IMR-90 (cell line): Measurements from ENCODE around the gene CPOX. TPM values are rescaled to one million over a fixed set of nuclear protein-coding genes. Genes with fewer than 3 reads are reported as not detected.

Experiments used
- ATAC-seq: fragments of 200-7000 bp; cut with Tn5 transposase; 2 replicates; pipeline ENCODE4 v1.9.1; 2020; ENCODE audit warnings: low read depth, mild to moderate bottlenecking, moderate library complexity
- BruUV-seq: library from RNA; stranded (reverse); fragments of 400-500 nt; replicated peaks from 2 replicates; lab custom pipeline; 2021; lab: Mats Ljungman, UMichigan
- CTCF ChIA-PET: fragments of 300-600 bp; formaldehyde crosslinking; extraction: SDS; loops from one replicate; lab custom pipeline; 2021; ENCODE audit warnings: antibody characterized with exemption; lab: Yijun Ruan, JAX
- POLR2A ChIA-PET: fragments of 300-600 bp; sonication (Branson Sonifier 250); formaldehyde crosslinking; loops from one replicate; lab custom pipeline; 2022; ENCODE audit warnings: antibody characterized with exemption; ENCODE audit not compliant: unreplicated experiment; lab: Charles Lee
- DNase-seq: peaks from one replicate; pipeline ENCODE4 v3.0.0; 2013
- H2AFZ ChIP-seq: replicated peaks from 2 replicates; pipeline ENCODE3; 2013; ENCODE audit warnings: low read length, mild to moderate bottlenecking; ENCODE audit not compliant: poor library complexity
- H2AK5ac ChIP-seq: 2 replicates; pipeline ENCODE4 v1.6.1; 2013; ENCODE audit warnings: low read depth, low read length, inconsistent platforms
- H2AK9ac ChIP-seq: replicated peaks from 2 replicates; pipeline ENCODE3; 2013; ENCODE audit warnings: mild to moderate bottlenecking, low read depth, low read length, moderate library complexity; ENCODE audit not compliant: poor library complexity
- H2BK120ac ChIP-seq: 2 replicates; pipeline ENCODE4 v1.6.1; 2013; ENCODE audit warnings: low read depth, low read length, inconsistent platforms
- H2BK15ac ChIP-seq: 3 replicates; pipeline ENCODE4 v1.6.1; 2013; ENCODE audit warnings: low read depth, low read length, inconsistent platforms
- H2BK20ac ChIP-seq: 2 replicates; pipeline ENCODE4 v1.6.1; 2013; ENCODE audit warnings: low read depth, mild to moderate bottlenecking, inconsistent platforms, low read length, moderate library complexity
- H2BK5ac ChIP-seq: 2 replicates; pipeline ENCODE4 v1.6.1; 2013; ENCODE audit warnings: mild to moderate bottlenecking, low read depth, low read length, inconsistent platforms; ENCODE audit not compliant: poor library complexity, severe bottlenecking
- H3K14ac ChIP-seq: replicated peaks from 2 replicates; pipeline ENCODE4 v1.6.1; 2013; ENCODE audit warnings: low read depth, low read length, inconsistent platforms
- H3K18ac ChIP-seq: 2 replicates; pipeline ENCODE4 v1.6.1; 2013; ENCODE audit warnings: low read depth, low read length, control low read depth
- H3K23ac ChIP-seq: 2 replicates; pipeline ENCODE4 v1.6.1; 2013; ENCODE audit warnings: low read depth, low read length, inconsistent platforms
- H3K27ac ChIP-seq: 2 replicates; pipeline ENCODE4 v1.5.1; 2013; ENCODE audit warnings: mild to moderate bottlenecking, control low read depth, low read length; ENCODE audit not compliant: insufficient read depth
- H3K27me3 ChIP-seq: 2 replicates; pipeline ENCODE4 v1.6.1; 2013; ENCODE audit warnings: low read length; ENCODE audit not compliant: control insufficient read depth, insufficient read depth
- H3K36me3 ChIP-seq: 2 replicates; pipeline ENCODE4 v1.6.1; 2013; ENCODE audit warnings: low read length, mixed read lengths; ENCODE audit not compliant: control insufficient read depth, insufficient read depth
- H3K4ac ChIP-seq: 2 replicates; pipeline ENCODE4 v1.6.1; 2013; ENCODE audit warnings: low read depth, low read length, inconsistent platforms
- H3K4me1 ChIP-seq: 2 replicates; pipeline ENCODE4 v1.6.1; 2013; ENCODE audit warnings: low read length, mixed read lengths; ENCODE audit not compliant: control insufficient read depth, insufficient read depth
- H3K4me2 ChIP-seq: 2 replicates; pipeline ENCODE4 v1.6.1; 2013; ENCODE audit warnings: low read depth, mild to moderate bottlenecking, control low read depth, low read length, moderate library complexity
- H3K4me3 ChIP-seq: 2 replicates; pipeline ENCODE4 v1.5.1; 2013; ENCODE audit warnings: low read depth, mild to moderate bottlenecking, control low read depth, low read length, moderate library complexity; ENCODE audit not compliant: insufficient read depth
- H3K56ac ChIP-seq: 2 replicates; pipeline ENCODE4 v1.6.1; 2013; ENCODE audit warnings: low read length, inconsistent platforms; ENCODE audit not compliant: insufficient read depth; ENCODE audit errors: extremely low read depth
- H3K79me1 ChIP-seq, 2 experiments: 2 replicates each; pipeline ENCODE4 v1.6.1; 2013; ENCODE audit warnings: low read length in 2 of 2, inconsistent platforms in 1 of 2, low read depth in 1 of 2
- H3K9ac ChIP-seq: 2 replicates; pipeline ENCODE4 v1.6.1; 2013; ENCODE audit warnings: low read depth, low read length, control low read depth
- H3K9me1 ChIP-seq: 2 replicates; pipeline ENCODE4 v1.6.1; 2013; ENCODE audit warnings: low read length, inconsistent platforms; ENCODE audit not compliant: insufficient read depth
- H3K9me3 ChIP-seq: 2 replicates; pipeline ENCODE4 v1.6.1; 2013; ENCODE audit warnings: low read length; ENCODE audit not compliant: control insufficient read depth, insufficient read depth
- H4K20me1 ChIP-seq: 2 replicates; pipeline ENCODE4 v1.6.1; 2013; ENCODE audit warnings: low read length, inconsistent platforms; ENCODE audit not compliant: insufficient read depth
- H4K5ac ChIP-seq: 2 replicates; pipeline ENCODE4 v1.6.1; 2013; ENCODE audit warnings: mild to moderate bottlenecking, low read depth, low read length, control low read depth
- H4K8ac ChIP-seq, 2 experiments: 2 replicates each; pipeline ENCODE4 v1.6.1; 2013; ENCODE audit warnings: low read depth in 2 of 2, low read length in 2 of 2, control low read depth in 1 of 2, inconsistent platforms in 1 of 2
- H4K91ac ChIP-seq: 2 replicates; pipeline ENCODE4 v1.6.1; 2013; ENCODE audit warnings: low read depth, low read length, inconsistent platforms; ENCODE audit not compliant: insufficient read depth
- SMC3 ChIP-seq: fragments of 150-350 bp; IDR thresholded peaks from 2 replicates; pipeline ENCODE4 v1.6.1; 2016; ENCODE audit warnings: low read depth, mild to moderate bottlenecking, antibody characterized with exemption, low read length, moderate library complexity
- WGBS, 2 experiments: methylation state at CpG; one replicate each; pipeline versions ENCODE4 v1.1.5 to v1.1.7; 2013; ENCODE audit warnings: missing lambda C conversion rate in 2 of 2; ENCODE audit not compliant: insufficient read length in 1 of 2; ENCODE audit errors: extremely low coverage in 2 of 2; 5-methylcytosine and 5-hydroxymethylcytosine counted together
- dilution Hi-C: fragments of 300-500 bp; cut with HindIII; formaldehyde crosslinking; loops from one replicate; pipeline ENCODE4 v1.14.3; 2018; ENCODE audit warnings: low sequenced_read_pairs; ENCODE audit not compliant: unreplicated experiment
- in situ Hi-C: fragments of 300-500 bp; cut with MboI; formaldehyde crosslinking; loops from 3 replicates; pipeline ENCODE4 v1.14.3; 2019; ENCODE audit warnings: low sequenced_read_pairs, inconsistent platforms, mixed read lengths
- intact Hi-C: fragments of 100-400 bp; cut with micrococcal nuclease; formaldehyde crosslinking; loops from 2 replicates; pipeline ENCODE4 v1.10.0; 2022
- polyA plus RNA-seq, 3 experiments: library from polyadenylated mRNA; depleted of rRNA; stranded (reverse); fragments of >200 nt; gene quantifications; 2 replicates each; pipeline ENCODE4 v1.2.3, GENCODE V29; 2012; ENCODE audit warnings: low replicate concordance in 1 of 3
- total RNA-seq: library from RNA; depleted of rRNA; stranded (reverse); fragments of >200 nt; gene quantifications from 2 replicates; pipeline ENCODE4 v1.2.3, GENCODE V29; 2012
- TF ChIP-seq, protein P1 (sequence below): fragments of 150-350 bp; IDR thresholded peaks from 2 replicates; pipeline ENCODE4 v1.6.1; 2017; ENCODE audit warnings: mild to moderate bottlenecking, antibody characterized with exemption, low read length, low read depth
- TF ChIP-seq, protein P2 (sequence below): conservative IDR thresholded peaks from 2 replicates; pipeline ENCODE4 v1.5.1; 2012; ENCODE audit warnings: mild to moderate bottlenecking, low read depth, low read length, improper control_type of control experiment

CPOX gene
- total and polyA plus RNA-seq, 2 of the 4 experiments (the other 2 are of a cell fraction) = 14.5 to 19.4 TPM

DNA sequence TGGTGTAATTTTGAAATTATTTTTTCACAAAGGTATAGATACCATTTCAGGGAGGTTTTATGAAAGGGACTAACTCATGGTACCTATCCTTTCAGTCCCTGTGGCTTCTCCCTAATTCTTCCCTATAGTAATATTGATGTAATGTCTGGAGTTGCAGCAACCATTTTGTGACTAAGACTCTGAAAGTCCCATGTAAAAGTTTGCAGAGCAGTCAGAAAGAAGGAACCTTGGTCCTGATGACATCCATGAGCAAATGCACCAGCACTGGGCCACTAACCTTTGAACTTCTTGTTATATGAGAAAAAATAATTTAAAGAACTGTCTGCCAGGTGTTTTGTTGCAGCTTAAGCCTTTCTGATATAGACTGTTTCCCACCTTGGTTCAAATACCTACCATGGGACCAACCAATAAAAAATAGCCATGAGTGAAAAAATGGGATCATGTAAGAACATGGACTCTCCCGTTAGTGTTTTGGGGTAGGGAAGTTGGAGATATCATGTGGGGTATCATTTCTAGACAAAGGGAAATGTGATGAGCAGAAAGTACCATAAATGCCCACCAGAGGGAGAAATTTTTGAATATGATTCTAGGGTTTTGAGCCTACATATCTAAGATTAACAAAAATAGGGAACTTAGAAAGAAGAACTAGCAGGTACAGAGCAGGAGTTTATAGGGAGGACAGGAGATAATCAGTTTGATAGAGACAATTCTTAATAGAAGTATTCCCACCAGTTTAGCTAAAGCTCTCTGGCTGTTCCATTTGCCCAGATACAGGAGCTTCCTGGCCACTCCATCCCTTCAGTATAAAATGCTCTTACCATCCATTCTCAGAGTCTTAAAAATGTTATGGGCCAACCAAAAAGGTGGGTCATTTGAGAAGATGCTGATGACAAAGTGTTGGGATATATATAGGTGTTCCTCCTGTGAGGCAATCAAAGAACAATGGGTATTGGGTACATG, 3.4 kb upstream of the CPOX start:
- H3K4ac ChIP-seq = no peak overlapping the region
- no peak overlapping the region for H2BK5ac ChIP-seq
- H3K18ac ChIP-seq = no peak overlapping the region
- POLR2A ChIA-PET = no interaction called here
- no peak overlapping the region for H3K56ac ChIP-seq
- H2AK9ac ChIP-seq = no peak overlapping the region
- no peaks in the 10 kb centered on the region for H3K9me1 ChIP-seq
- DNase-seq (peak; percentile 34), ATAC-seq (no peak)
- H2AFZ ChIP-seq = no peak overlapping the region
- in situ Hi-C loops = loop anchor here (25.0 kb wide), 1 partner anchor 785 kb away; the partner anchor contains the start of gene CRYBG3
- no peak overlapping the region for H3K27ac ChIP-seq
- H3K36me3 ChIP-seq = no peaks in the 10 kb centered on the region
- H3K27me3 ChIP-seq = no peaks in the 10 kb centered on the region
- H4K91ac ChIP-seq = no peak overlapping the region
- no CpG with 5 or more reads among the region's 1 CpG for WGBS, 2 experiments
- H3K4me2 ChIP-seq = no peak overlapping the region
- H2AK5ac ChIP-seq = no peak overlapping the region
- no peaks in the 10 kb centered on the region for H4K20me1 ChIP-seq
- peaks cover 8 to 12% of the 10 kb centered on the region in 2 experiments; a peak in 3 of 4 replicates for H3K79me1 ChIP-seq
- H3K4me1 ChIP-seq = peaks cover 2% of the 10 kb centered on the region; the same call in 1 of the 2 replicates
- H3K23ac ChIP-seq = no peak overlapping the region
- no peak overlapping the region for H2BK20ac ChIP-seq
- H3K9ac ChIP-seq = no peak overlapping the region
- H3K9me3 ChIP-seq = no peaks in the 10 kb centered on the region
- CTCF ChIA-PET = interaction anchor here (0.7 to 2.3 kb wide), 4 partner anchors 9 to 219 kb away, joined by 3 to 9 read pairs (median 3); no protein-coding TSS in a partner anchor
- dilution Hi-C loops = no loop called here
- no peak overlapping the region for H4K5ac ChIP-seq
- BruUV-seq = no TSS peak
- H3K4me3 ChIP-seq = no peak overlapping the region
- TF ChIP-seq, protein P1, sequence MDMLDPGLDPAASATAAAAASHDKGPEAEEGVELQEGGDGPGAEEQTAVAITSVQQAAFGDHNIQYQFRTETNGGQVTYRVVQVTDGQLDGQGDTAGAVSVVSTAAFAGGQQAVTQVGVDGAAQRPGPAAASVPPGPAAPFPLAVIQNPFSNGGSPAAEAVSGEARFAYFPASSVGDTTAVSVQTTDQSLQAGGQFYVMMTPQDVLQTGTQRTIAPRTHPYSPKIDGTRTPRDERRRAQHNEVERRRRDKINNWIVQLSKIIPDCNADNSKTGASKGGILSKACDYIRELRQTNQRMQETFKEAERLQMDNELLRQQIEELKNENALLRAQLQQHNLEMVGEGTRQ = no peak
- TF ChIP-seq SMC3 = peak; percentile 40
- TF ChIP-seq, protein P2, sequence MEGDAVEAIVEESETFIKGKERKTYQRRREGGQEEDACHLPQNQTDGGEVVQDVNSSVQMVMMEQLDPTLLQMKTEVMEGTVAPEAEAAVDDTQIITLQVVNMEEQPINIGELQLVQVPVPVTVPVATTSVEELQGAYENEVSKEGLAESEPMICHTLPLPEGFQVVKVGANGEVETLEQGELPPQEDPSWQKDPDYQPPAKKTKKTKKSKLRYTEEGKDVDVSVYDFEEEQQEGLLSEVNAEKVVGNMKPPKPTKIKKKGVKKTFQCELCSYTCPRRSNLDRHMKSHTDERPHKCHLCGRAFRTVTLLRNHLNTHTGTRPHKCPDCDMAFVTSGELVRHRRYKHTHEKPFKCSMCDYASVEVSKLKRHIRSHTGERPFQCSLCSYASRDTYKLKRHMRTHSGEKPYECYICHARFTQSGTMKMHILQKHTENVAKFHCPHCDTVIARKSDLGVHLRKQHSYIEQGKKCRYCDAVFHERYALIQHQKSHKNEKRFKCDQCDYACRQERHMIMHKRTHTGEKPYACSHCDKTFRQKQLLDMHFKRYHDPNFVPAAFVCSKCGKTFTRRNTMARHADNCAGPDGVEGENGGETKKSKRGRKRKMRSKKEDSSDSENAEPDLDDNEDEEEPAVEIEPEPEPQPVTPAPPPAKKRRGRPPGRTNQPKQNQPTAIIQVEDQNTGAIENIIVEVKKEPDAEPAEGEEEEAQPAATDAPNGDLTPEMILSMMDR = peak; percentile 55
- H2BK15ac ChIP-seq = no peak overlapping the region
- H2BK120ac ChIP-seq = no peak overlapping the region
- intact Hi-C loops = loop anchor here (1.0 kb wide), 2 partner anchors 216 to 399 kb away; no protein-coding TSS in a partner anchor
- H3K14ac ChIP-seq = no peak overlapping the region
- no peak overlapping the region for H4K8ac ChIP-seq
